Activated T-helper 1 cell treated with anti-CD3 and anti-CD28 coated beads, Interleukin-12 subunit alpha, Interleukin-12 subunit beta, Interleukin-2, Interleukin-4 antibody, amounts not matched to agents 30 ng/mL and 10 ng/mL and 1 ng/mL, durations not matched to agents 14 hours and 24 hours and 36 hours (primary cell): Measurements from ENCODE around the gene TEAD1. TPM values are rescaled to one million over a fixed set of nuclear protein-coding genes. Genes with fewer than 3 reads are reported as not detected.

Source experiments
- DNase-seq: peaks from one replicate; pipeline ENCODE4 v3.0.0; 2021; ENCODE audit warnings: low spot score
- H3K27ac Mint-ChIP-seq: one replicate; pipeline ENCODE4 v1.8.0; 2021; ENCODE audit warnings: mild to moderate bottlenecking, mixed read lengths
- H3K27me3 Mint-ChIP-seq: one replicate; pipeline ENCODE4 v1.8.0; 2022; ENCODE audit warnings: mild to moderate bottlenecking, moderate library complexity, mixed read lengths; ENCODE audit not compliant: insufficient read depth
- H3K36me3 Mint-ChIP-seq: one replicate; pipeline ENCODE4 v1.8.0; 2021; ENCODE audit warnings: low read depth, mixed read lengths
- H3K4me1 Mint-ChIP-seq: one replicate; pipeline ENCODE4 v1.8.0; 2021; ENCODE audit warnings: low read depth, mixed read lengths
- H3K4me3 Mint-ChIP-seq: one replicate; pipeline ENCODE4 v1.8.0; 2021; ENCODE audit warnings: mild to moderate bottlenecking, moderate library complexity, mixed read lengths
- H3K9me3 Mint-ChIP-seq: one replicate; pipeline ENCODE4 v1.8.0; 2021; ENCODE audit warnings: mixed read lengths
- intact Hi-C: fragments of 100-400 bp; cut with micrococcal nuclease; formaldehyde crosslinking; loops from one replicate; pipeline ENCODE4 v1.15.1; 2024
- total RNA-seq: library from RNA; stranded (reverse); gene quantifications from 2 replicates; pipeline ENCODE4 v1.2.3, GENCODE V29; 2022

Gene TEAD1
- total RNA-seq, 1 donor from 2014 or later, result 0.41 TPM

GRCh38 chr11:12832480-12833224 lies 158.4 kb downstream of the TEAD1 start:
- DNase-seq, result no peak
- Mint-ChIP-seq H3K4me3 (no peak overlapping the region), H3K9me3 (no peaks in the 10 kb centered on the region), H3K4me1 (peaks cover 16% of the 10 kb centered on the region), H3K27ac (no peak overlapping the region), H3K27me3 (peaks cover 64% of the 10 kb centered on the region), H3K36me3 (no peaks in the 10 kb centered on the region)
- intact Hi-C loops, result no loop called here

GRCh38 chr11:12834166-12834565 lies 159.9 kb downstream of the TEAD1 start:
- Mint-ChIP-seq H3K27me3 (peaks cover 50% of the 10 kb centered on the region), H3K9me3 (no peaks in the 10 kb centered on the region), H3K27ac (no peak overlapping the region), H3K4me3 (no peak overlapping the region), H3K4me1 (peaks cover under 1% of the 10 kb centered on the region), H3K36me3 (no peaks in the 10 kb centered on the region)
- intact Hi-C loops, result no loop called here
- no peak for DNase-seq

GRCh38 chr11:12834630-12835029 lies 160.4 kb downstream of the TEAD1 start:
- no peak overlapping the region for H3K4me3 Mint-ChIP-seq
- no peak overlapping the region for H3K27ac Mint-ChIP-seq
- intact Hi-C loops, result no loop called here
- no peaks in the 10 kb centered on the region for H3K36me3 Mint-ChIP-seq
- DNase-seq, result no peak
- H3K27me3 Mint-ChIP-seq, result peaks cover 46% of the 10 kb centered on the region
- no peaks in the 10 kb centered on the region for H3K9me3 Mint-ChIP-seq
- no peaks in the 10 kb centered on the region for H3K4me1 Mint-ChIP-seq

- intact Hi-C loops, result no loop called here
- H3K36me3 Mint-ChIP-seq, result no peaks in the 10 kb centered on the region
- no peak overlapping the region for H3K4me3 Mint-ChIP-seq
- no peak for DNase-seq
- no peak overlapping the region for H3K27ac Mint-ChIP-seq
- no peaks in the 10 kb centered on the region for H3K4me1 Mint-ChIP-seq
- peaks cover 42% of the 10 kb centered on the region for H3K27me3 Mint-ChIP-seq
- H3K9me3 Mint-ChIP-seq, result no peaks in the 10 kb centered on the region
Observed at GRCh38 chr11:12835286-12835685, 161.1 kb downstream of the TEAD1 start.

- Mint-ChIP-seq H3K9me3 (no peaks in the 10 kb centered on the region), H3K4me3 (no peak overlapping the region), H3K27ac (no peak overlapping the region), H3K4me1 (no peaks in the 10 kb centered on the region), H3K27me3 (peaks cover 20% of the 10 kb centered on the region), H3K36me3 (no peaks in the 10 kb centered on the region)
- no peak for DNase-seq
- intact Hi-C loops, result no loop called here
Observed at GRCh38 chr11:12838463-12839123, 164.4 kb downstream of the TEAD1 start.

- peaks cover 7% of the 10 kb centered on the region for H3K27me3 Mint-ChIP-seq
- H3K4me3 Mint-ChIP-seq, result no peak overlapping the region
- intact Hi-C loops, result no loop called here
- H3K27ac Mint-ChIP-seq, result no peak overlapping the region
- no peak for DNase-seq
- H3K4me1 Mint-ChIP-seq, result no peaks in the 10 kb centered on the region
- no peaks in the 10 kb centered on the region for H3K36me3 Mint-ChIP-seq
- H3K9me3 Mint-ChIP-seq, result no peaks in the 10 kb centered on the region
Observed at GRCh38 chr11:12840871-12841660, 166.8 kb downstream of the TEAD1 start.

- Mint-ChIP-seq H3K27me3 (peaks cover 7% of the 10 kb centered on the region), H3K4me1 (no peaks in the 10 kb centered on the region), H3K9me3 (no peaks in the 10 kb centered on the region), H3K36me3 (no peaks in the 10 kb centered on the region), H3K4me3 (no peak overlapping the region), H3K27ac (no peak overlapping the region)
- intact Hi-C loops, result no loop called here
- no peak for DNase-seq
Observed at GRCh38 chr11:12841946-12842630, 167.9 kb downstream of the TEAD1 start.

GRCh38 chr11:12842933-12843636 lies 168.9 kb downstream of the TEAD1 start:
- H3K36me3 Mint-ChIP-seq, result no peaks in the 10 kb centered on the region
- H3K27me3 Mint-ChIP-seq, result peaks cover 4% of the 10 kb centered on the region
- no peaks in the 10 kb centered on the region for H3K4me1 Mint-ChIP-seq
- no peak overlapping the region for H3K27ac Mint-ChIP-seq
- DNase-seq, result no peak
- no peaks in the 10 kb centered on the region for H3K9me3 Mint-ChIP-seq
- H3K4me3 Mint-ChIP-seq, result no peak overlapping the region
- intact Hi-C loops, result no loop called here

- Mint-ChIP-seq H3K36me3 (no peaks in the 10 kb centered on the region), H3K4me3 (no peak overlapping the region), H3K27ac (no peak overlapping the region), H3K27me3 (peaks cover 14% of the 10 kb centered on the region), H3K9me3 (no peaks in the 10 kb centered on the region), H3K4me1 (no peaks in the 10 kb centered on the region)
- intact Hi-C loops, result no loop called here
- no peak for DNase-seq
Observed at GRCh38 chr11:12845163-12845562, 170.9 kb downstream of the TEAD1 start.

GRCh38 chr11:12845739-12846358 lies 171.6 kb downstream of the TEAD1 start:
- DNase-seq, result no peak
- H3K36me3 Mint-ChIP-seq, result no peaks in the 10 kb centered on the region
- intact Hi-C loops, result no loop called here
- H3K9me3 Mint-ChIP-seq, result no peaks in the 10 kb centered on the region
- no peaks in the 10 kb centered on the region for H3K4me1 Mint-ChIP-seq
- peaks cover 14% of the 10 kb centered on the region for H3K27me3 Mint-ChIP-seq
- no peak overlapping the region for H3K4me3 Mint-ChIP-seq
- no peak overlapping the region for H3K27ac Mint-ChIP-seq

- peaks cover 14% of the 10 kb centered on the region for H3K27me3 Mint-ChIP-seq
- no peaks in the 10 kb centered on the region for H3K36me3 Mint-ChIP-seq
- peaks cover 4% of the 10 kb centered on the region for H3K4me1 Mint-ChIP-seq
- intact Hi-C loops, result no loop called here
- no peak for DNase-seq
- H3K27ac Mint-ChIP-seq, result no peak overlapping the region
- H3K4me3 Mint-ChIP-seq, result no peak overlapping the region
- no peaks in the 10 kb centered on the region for H3K9me3 Mint-ChIP-seq
Observed at GRCh38 chr11:12846786-12847615, 172.8 kb downstream of the TEAD1 start.
